Measurements from ENCODE around the gene ADORA1.

ADORA1 gene

GRCh38 chr1:203089001-203089650 is 38.4 kb upstream of the ADORA1 start:
- Mint-ChIP-seq H3K4me3 (no peak overlapping the region), H3K4me1 (ENCODE audit: low read depth) (no peaks in the 10 kb centered on the region), H3K27ac (no peak overlapping the region), H3K36me3 (ENCODE audit: low read depth) (no peaks in the 10 kb centered on the region), H3K27me3 (ENCODE audit: low read depth) (peaks cover 6% of the 10 kb centered on the region), H3K9me3 (no peaks in the 10 kb centered on the region)
- no peak for DNase-seq (ENCODE audit: low spot score)

- no peak for DNase-seq (ENCODE audit: low spot score)
- no peak overlapping the region for H3K4me3 Mint-ChIP-seq
- peaks cover 6% of the 10 kb centered on the region for H3K27me3 Mint-ChIP-seq (ENCODE audit: low read depth)
Observed at GRCh38 chr1:203089651-203090045, 37.9 kb upstream of the ADORA1 start.

GRCh38 chr1:203090421-203091198 is 36.9 kb upstream of the ADORA1 start:
- no peaks in the 10 kb centered on the region for H3K4me1 Mint-ChIP-seq (ENCODE audit: low read depth)
- H3K27me3 Mint-ChIP-seq (ENCODE audit: low read depth), result peaks cover 6% of the 10 kb centered on the region
- no peak overlapping the region for H3K4me3 Mint-ChIP-seq
- H3K27ac Mint-ChIP-seq, result no peak overlapping the region
- no peak for DNase-seq (ENCODE audit: low spot score)
- peaks cover 14% of the 10 kb centered on the region for H3K9me3 Mint-ChIP-seq
- H3K36me3 Mint-ChIP-seq (ENCODE audit: low read depth), result no peaks in the 10 kb centered on the region

More at GRCh38 chr1:203089651-203090045, 37.9 kb upstream of the ADORA1 start:
- Mint-ChIP-seq H3K9me3 (peaks cover 4% of the 10 kb centered on the region), H3K36me3 (ENCODE audit: low read depth) (no peaks in the 10 kb centered on the region), H3K27ac (no peak overlapping the region), H3K4me1 (ENCODE audit: low read depth) (no peaks in the 10 kb centered on the region)

DNA sequence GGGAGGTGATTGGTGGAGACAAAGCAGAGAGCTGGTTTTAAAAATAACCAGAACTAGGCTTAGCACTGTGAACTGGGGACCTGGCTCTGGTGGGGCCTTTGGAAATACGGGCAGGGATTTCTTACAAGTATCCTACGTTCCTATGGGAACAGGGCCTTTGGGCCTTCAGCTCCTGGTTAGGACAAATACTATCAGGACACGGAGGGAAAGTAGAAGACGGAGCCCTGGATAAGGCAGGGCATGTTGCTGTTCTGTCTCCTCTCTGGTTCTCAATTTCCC is 36.4 kb upstream of the ADORA1 start:
- DNase-seq (ENCODE audit: low spot score), result no peak
- H3K9me3 Mint-ChIP-seq, result peaks cover 15% of the 10 kb centered on the region
- H3K27ac Mint-ChIP-seq, result no peak overlapping the region
- peaks cover 6% of the 10 kb centered on the region for H3K27me3 Mint-ChIP-seq (ENCODE audit: low read depth)
- H3K36me3 Mint-ChIP-seq (ENCODE audit: low read depth), result no peaks in the 10 kb centered on the region
- H3K4me1 Mint-ChIP-seq (ENCODE audit: low read depth), result no peaks in the 10 kb centered on the region
- no peak overlapping the region for H3K4me3 Mint-ChIP-seq

DNA sequence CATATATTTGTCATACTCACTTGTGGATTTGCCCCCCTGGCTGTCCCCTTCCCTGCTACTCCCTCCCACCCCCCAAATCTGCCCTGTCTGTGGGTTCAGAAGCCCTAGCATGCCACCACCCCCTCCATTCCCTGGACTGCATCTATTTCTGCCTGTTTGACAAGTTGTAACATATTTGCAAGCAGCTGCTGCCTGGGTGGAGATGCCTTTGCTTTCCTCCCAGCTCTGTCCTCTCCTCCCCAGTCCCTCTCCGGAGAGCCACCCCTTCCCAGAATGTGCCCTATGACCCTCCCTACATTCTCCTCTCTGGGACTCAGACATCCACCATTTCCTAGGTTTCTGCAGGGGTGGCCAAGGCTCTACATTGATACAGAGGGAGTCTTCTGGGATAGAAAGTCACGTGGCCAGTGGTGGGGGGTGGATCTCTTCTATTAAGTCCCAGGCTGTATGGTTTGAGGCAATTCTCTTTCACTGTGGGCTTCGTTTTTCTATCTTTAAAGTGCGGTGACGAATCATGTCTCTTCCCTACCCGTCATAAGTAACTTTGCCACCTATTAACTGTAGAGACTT is 35.7 kb upstream of the ADORA1 start:
- Mint-ChIP-seq H3K4me1 (ENCODE audit: low read depth) (no peaks in the 10 kb centered on the region), H3K4me3 (no peak overlapping the region), H3K27ac (no peak overlapping the region), H3K36me3 (ENCODE audit: low read depth) (no peaks in the 10 kb centered on the region), H3K27me3 (ENCODE audit: low read depth) (peaks cover 6% of the 10 kb centered on the region), H3K9me3 (peaks cover 15% of the 10 kb centered on the region)
- no peak for DNase-seq (ENCODE audit: low spot score)

- no peak overlapping the region for H3K4me3 Mint-ChIP-seq
- no peak overlapping the region for H3K27ac Mint-ChIP-seq
- peaks cover 15% of the 10 kb centered on the region for H3K9me3 Mint-ChIP-seq
- H3K36me3 Mint-ChIP-seq (ENCODE audit: low read depth), result no peaks in the 10 kb centered on the region
- no peaks in the 10 kb centered on the region for H3K4me1 Mint-ChIP-seq (ENCODE audit: low read depth)
- DNase-seq (ENCODE audit: low spot score), result no peak
- H3K27me3 Mint-ChIP-seq (ENCODE audit: low read depth), result peaks cover 6% of the 10 kb centered on the region
Observed at GRCh38 chr1:203093754-203094410, 33.6 kb upstream of the ADORA1 start.

DNA sequence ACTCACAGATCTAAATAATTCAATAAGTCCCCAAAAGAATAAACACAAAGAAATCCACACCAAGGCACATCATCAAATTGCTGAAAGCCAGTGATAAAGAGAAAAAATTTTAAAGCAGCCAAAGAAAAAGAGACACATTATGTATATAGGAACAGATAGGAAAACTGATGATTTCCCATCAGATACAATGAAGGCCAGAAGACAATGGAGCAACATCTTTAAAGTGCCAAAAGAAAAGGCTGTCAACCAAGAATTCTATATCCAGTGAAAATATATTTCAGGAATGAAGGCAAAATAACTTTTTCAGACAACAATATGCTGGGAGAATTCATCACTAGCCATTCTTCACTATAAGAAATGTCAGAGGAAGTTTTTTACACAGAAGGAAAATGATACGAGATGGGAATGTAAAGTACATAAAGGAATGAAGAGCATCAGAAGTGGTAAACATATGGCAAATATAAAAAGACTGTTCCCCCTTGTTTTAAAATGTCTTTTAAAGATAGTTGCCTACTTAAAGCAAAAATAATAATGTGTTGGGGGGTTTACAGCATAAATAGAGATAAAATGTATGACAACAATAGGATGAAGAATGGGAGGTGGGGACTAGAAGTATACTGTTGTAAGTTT is 32.4 kb upstream of the ADORA1 start:
- no peaks in the 10 kb centered on the region for H3K36me3 Mint-ChIP-seq (ENCODE audit: low read depth)
- H3K9me3 Mint-ChIP-seq, result peaks cover 15% of the 10 kb centered on the region
- H3K4me1 Mint-ChIP-seq (ENCODE audit: low read depth), result no peaks in the 10 kb centered on the region
- H3K4me3 Mint-ChIP-seq, result no peak overlapping the region
- no peak overlapping the region for H3K27ac Mint-ChIP-seq
- H3K27me3 Mint-ChIP-seq (ENCODE audit: low read depth), result peaks cover 6% of the 10 kb centered on the region
- no peak for DNase-seq (ENCODE audit: low spot score)

- H3K27me3 Mint-ChIP-seq (ENCODE audit: low read depth), result peaks cover 4% of the 10 kb centered on the region
- peaks cover 15% of the 10 kb centered on the region for H3K9me3 Mint-ChIP-seq
- no peak for DNase-seq (ENCODE audit: low spot score)
- no peaks in the 10 kb centered on the region for H3K4me1 Mint-ChIP-seq (ENCODE audit: low read depth)
- no peaks in the 10 kb centered on the region for H3K36me3 Mint-ChIP-seq (ENCODE audit: low read depth)
- no peak overlapping the region for H3K27ac Mint-ChIP-seq
- H3K4me3 Mint-ChIP-seq, result no peak overlapping the region
Observed at GRCh38 chr1:203096566-203096965, 31.0 kb upstream of the ADORA1 start.

DNA sequence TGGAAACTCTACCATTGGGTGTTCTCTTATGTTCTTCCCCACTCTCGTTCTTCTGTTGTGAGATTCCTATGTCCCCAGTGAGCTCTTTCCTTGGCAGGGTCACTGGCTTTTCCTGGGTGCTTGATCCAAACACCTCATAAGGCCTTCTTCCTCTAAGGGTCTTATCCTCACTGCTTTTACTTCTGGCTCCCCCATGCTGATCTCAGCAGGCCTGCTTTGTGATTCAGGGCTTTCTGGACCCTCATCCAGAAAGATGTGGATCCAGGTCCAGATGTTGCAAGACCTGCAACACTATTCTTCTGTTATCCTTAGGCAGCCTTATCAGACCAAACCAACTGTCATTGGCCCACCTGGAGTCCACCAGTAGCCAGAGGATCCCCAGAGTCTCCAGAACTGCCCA is 30.5 kb upstream of the ADORA1 start:
- Mint-ChIP-seq H3K27me3 (ENCODE audit: low read depth) (peaks cover 4% of the 10 kb centered on the region), H3K4me1 (ENCODE audit: low read depth) (no peaks in the 10 kb centered on the region), H3K4me3 (no peak overlapping the region), H3K27ac (no peak overlapping the region), H3K36me3 (ENCODE audit: low read depth) (no peaks in the 10 kb centered on the region), H3K9me3 (peaks cover 15% of the 10 kb centered on the region)
- DNase-seq (ENCODE audit: low spot score), result no peak

GRCh38 chr1:203098445-203098844 is 29.1 kb upstream of the ADORA1 start:
- no peak overlapping the region for H3K27ac Mint-ChIP-seq
- peaks cover 2% of the 10 kb centered on the region for H3K27me3 Mint-ChIP-seq (ENCODE audit: low read depth)
- no peak for DNase-seq (ENCODE audit: low spot score)
- no peaks in the 10 kb centered on the region for H3K4me1 Mint-ChIP-seq (ENCODE audit: low read depth)
- H3K36me3 Mint-ChIP-seq (ENCODE audit: low read depth), result no peaks in the 10 kb centered on the region
- H3K9me3 Mint-ChIP-seq, result peaks cover 15% of the 10 kb centered on the region
- H3K4me3 Mint-ChIP-seq, result no peak overlapping the region

- no peaks in the 10 kb centered on the region for H3K36me3 Mint-ChIP-seq (ENCODE audit: low read depth)
- H3K4me1 Mint-ChIP-seq (ENCODE audit: low read depth), result no peaks in the 10 kb centered on the region
- peaks cover 2% of the 10 kb centered on the region for H3K27me3 Mint-ChIP-seq (ENCODE audit: low read depth)
- no peak for DNase-seq (ENCODE audit: low spot score)
- no peak overlapping the region for H3K27ac Mint-ChIP-seq
- no peak overlapping the region for H3K4me3 Mint-ChIP-seq
- peaks cover 15% of the 10 kb centered on the region for H3K9me3 Mint-ChIP-seq
Observed at GRCh38 chr1:203098914-203099520, 28.5 kb upstream of the ADORA1 start.

DNA sequence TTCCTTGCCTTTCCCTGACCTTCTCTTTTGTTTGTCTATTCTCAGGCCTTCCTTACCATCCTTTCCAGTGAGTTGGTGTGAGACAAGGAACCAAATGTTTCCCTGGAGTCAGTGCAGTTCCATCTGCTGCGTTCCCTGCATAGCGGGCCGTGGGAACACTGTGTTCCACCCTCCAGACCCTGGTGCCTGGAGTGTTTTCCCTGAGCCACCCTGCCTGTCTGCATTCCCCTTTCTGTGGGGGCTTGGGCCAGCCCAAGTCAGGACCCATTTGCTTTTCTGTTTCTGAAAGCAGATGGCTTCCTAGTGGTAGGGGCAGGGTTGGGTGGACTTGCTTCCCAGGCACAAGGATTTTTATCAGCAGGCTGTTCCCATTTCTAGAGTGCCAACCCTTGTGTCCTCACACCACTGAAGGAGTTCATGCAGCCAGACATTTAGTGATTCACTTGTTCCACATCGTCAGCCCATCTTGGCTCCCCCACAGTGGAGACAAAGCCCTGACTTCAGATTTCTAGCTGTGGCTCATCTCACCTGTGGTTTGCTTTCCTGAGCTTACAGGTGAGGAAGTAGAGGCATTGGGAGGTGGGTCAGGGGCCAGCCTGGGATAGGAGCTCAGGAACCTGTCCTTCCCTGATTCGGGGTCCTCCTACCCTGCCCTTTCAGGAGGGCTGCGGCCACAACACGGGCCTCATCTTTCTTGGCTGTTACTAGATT is 27.6 kb upstream of the ADORA1 start:
- H3K4me3 Mint-ChIP-seq, result no peak overlapping the region
- H3K4me1 Mint-ChIP-seq (ENCODE audit: low read depth), result no peaks in the 10 kb centered on the region
- H3K36me3 Mint-ChIP-seq (ENCODE audit: low read depth), result no peaks in the 10 kb centered on the region
- DNase-seq (ENCODE audit: low spot score), result no peak
- no peak overlapping the region for H3K27ac Mint-ChIP-seq
- H3K27me3 Mint-ChIP-seq (ENCODE audit: low read depth), result peaks cover 2% of the 10 kb centered on the region
- H3K9me3 Mint-ChIP-seq, result peaks cover 7% of the 10 kb centered on the region

DNA sequence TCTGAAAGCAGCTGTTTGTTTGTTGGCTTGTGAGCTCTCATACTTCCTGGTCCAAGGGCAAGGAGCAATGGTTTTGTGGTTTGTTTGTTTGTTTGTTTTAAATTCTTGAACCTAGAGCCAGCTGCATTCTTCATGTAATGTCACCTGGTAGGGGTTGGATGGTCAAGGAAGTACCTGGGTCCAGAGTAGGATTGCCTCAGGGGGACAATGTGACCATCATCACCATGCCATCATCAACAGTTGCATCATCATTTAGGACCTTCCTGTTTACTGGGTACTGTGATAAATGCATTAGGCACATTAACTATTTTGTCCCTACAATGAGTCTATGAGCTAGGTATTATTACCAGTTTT is 27.0 kb upstream of the ADORA1 start:
- H3K4me1 Mint-ChIP-seq (ENCODE audit: low read depth), result no peaks in the 10 kb centered on the region
- H3K36me3 Mint-ChIP-seq (ENCODE audit: low read depth), result no peaks in the 10 kb centered on the region
- H3K27me3 Mint-ChIP-seq (ENCODE audit: low read depth), result peaks cover 6% of the 10 kb centered on the region
- H3K27ac Mint-ChIP-seq, result no peak overlapping the region
- H3K4me3 Mint-ChIP-seq, result no peak overlapping the region
- peaks cover 2% of the 10 kb centered on the region for H3K9me3 Mint-ChIP-seq
- no peak for DNase-seq (ENCODE audit: low spot score)
